ENCODE measurements around the gene FAIM2.

The FAIM2 gene

DNA sequence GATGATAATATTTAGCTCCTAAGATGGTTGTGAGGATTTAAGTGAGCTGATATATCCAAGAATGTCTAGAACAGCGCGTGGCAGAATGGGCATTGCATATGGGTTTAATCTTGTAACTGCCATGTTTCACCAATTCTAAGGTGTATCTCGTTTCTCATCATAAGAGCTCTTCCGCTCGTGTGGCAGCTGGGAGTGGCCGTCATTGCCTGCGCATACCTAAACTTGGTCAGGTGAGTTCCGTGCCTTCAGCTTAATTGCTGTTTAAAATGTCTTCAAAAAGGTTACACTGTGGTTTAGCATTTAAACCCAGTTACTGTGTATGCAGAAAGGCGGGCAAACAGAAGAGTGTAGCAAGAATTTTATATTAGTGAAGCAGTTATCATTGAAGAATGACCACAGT, 42.4 kb upstream of the FAIM2 start:
- no peak overlapping the region for H3K27ac ChIP-seq (ENCODE audit: low read length)
- peak overlapping the region; percentile 57 for H2AFZ ChIP-seq (ENCODE audit: low read depth, low read length)
- H3K9ac ChIP-seq (ENCODE audit: low read depth, low read length): no peak overlapping the region; the same call in 1 of the 2 replicates
- DNase-seq (no peak), ATAC-seq (ENCODE audit: insufficient read depth, low read depth) (no peak)
- TF ChIP-seq, protein P1, sequence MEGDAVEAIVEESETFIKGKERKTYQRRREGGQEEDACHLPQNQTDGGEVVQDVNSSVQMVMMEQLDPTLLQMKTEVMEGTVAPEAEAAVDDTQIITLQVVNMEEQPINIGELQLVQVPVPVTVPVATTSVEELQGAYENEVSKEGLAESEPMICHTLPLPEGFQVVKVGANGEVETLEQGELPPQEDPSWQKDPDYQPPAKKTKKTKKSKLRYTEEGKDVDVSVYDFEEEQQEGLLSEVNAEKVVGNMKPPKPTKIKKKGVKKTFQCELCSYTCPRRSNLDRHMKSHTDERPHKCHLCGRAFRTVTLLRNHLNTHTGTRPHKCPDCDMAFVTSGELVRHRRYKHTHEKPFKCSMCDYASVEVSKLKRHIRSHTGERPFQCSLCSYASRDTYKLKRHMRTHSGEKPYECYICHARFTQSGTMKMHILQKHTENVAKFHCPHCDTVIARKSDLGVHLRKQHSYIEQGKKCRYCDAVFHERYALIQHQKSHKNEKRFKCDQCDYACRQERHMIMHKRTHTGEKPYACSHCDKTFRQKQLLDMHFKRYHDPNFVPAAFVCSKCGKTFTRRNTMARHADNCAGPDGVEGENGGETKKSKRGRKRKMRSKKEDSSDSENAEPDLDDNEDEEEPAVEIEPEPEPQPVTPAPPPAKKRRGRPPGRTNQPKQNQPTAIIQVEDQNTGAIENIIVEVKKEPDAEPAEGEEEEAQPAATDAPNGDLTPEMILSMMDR (IDR thresholded peaks at IDR 0.05; ENCODE audit: borderline replicate concordance, extremely low read depth, low read length, poor library complexity, severe bottlenecking): no peak
- TF ChIP-seq EZH2 (IDR thresholded peaks at IDR 0.05; ENCODE audit: borderline replicate concordance, low read depth, low read length, severe bottlenecking): no peak
- H3K9me3 ChIP-seq (ENCODE audit: insufficient read depth, low read length, severe bottlenecking): no peaks in the 10 kb centered on the region
- no peaks in the 10 kb centered on the region for H3K36me3 ChIP-seq (ENCODE audit: insufficient read depth, low read length)
- no peak overlapping the region; the same call in 1 of the 2 replicates for H3K4me2 ChIP-seq (ENCODE audit: insufficient read depth, low read length)
- no peaks in the 10 kb centered on the region for H3K79me2 ChIP-seq (ENCODE audit: insufficient read depth, low read length)
- no peak overlapping the region for H3K4me3 ChIP-seq (ENCODE audit: low read depth in 1 of 2, low read length in 2 of 2)
- peaks cover 9% of the 10 kb centered on the region for H3K4me1 ChIP-seq (ENCODE audit: insufficient read depth, low read length)
- no peaks in the 10 kb centered on the region for H4K20me1 ChIP-seq (ENCODE audit: insufficient read depth, low read length)
- peaks cover 3% of the 10 kb centered on the region for H3K27me3 ChIP-seq (ENCODE audit: insufficient read depth, low read length, poor library complexity)

DNA sequence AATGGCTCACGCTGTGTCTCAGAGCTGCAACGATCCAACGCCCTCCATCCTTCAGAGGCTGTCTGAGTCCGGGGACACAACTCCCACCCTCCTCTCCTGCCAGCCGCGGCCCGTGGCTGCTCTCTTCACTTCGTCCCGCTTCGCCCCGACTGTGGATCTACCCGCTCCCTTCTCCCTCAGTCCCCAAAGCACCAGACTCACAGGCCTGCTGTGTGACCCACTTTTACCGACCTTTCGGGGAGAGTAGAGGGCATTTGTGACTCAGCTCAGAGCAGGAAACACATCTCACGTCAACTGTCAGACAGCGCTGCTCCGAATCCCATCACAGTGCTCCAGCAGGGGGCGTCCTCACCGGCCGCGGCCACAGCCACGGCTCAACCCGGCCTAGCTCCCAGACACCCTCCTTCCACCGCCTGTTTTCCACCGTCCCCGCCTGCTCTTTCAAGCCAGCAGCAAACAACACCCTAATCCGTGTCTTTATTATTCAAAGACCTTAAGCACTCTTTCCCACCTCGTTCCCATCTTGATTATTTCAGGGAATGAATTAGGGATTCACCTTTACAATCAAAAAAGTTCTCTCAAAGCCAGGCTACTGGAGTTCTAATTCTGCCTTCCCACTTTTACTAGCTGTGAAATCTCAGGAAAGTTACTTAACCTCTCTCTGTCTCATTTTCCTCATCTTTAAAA, 41.8 kb upstream of the FAIM2 start:
- Histone ChIP-seq H3K27me3 (ENCODE audit: insufficient read depth, low read length, poor library complexity) (peaks cover 3% of the 10 kb centered on the region), H3K79me2 (ENCODE audit: insufficient read depth, low read length) (no peaks in the 10 kb centered on the region), H2AFZ (ENCODE audit: low read depth, low read length) (peak overlapping the region; percentile 57), H4K20me1 (ENCODE audit: insufficient read depth, low read length) (no peaks in the 10 kb centered on the region), H3K9me3 (ENCODE audit: insufficient read depth, low read length, severe bottlenecking) (no peaks in the 10 kb centered on the region), H3K4me3 (ENCODE audit: low read depth in 1 of 2, low read length in 2 of 2) (peak overlapping the region in 1 of 2 experiments; percentile 45; a peak in 2 of 4 replicates), H3K36me3 (ENCODE audit: insufficient read depth, low read length) (no peaks in the 10 kb centered on the region), H3K27ac (ENCODE audit: low read length) (peak overlapping the region; percentile 42; the same call in 1 of the 2 replicates), H3K4me2 (ENCODE audit: insufficient read depth, low read length) (peak overlapping the region; percentile 60), H3K4me1 (ENCODE audit: insufficient read depth, low read length) (peaks cover 9% of the 10 kb centered on the region), H3K9ac (ENCODE audit: low read depth, low read length) (peak overlapping the region; percentile 15; the same call in 1 of the 2 replicates)
- TF ChIP-seq EZH2 (IDR thresholded peaks at IDR 0.05; ENCODE audit: borderline replicate concordance, low read depth, low read length, severe bottlenecking): no peak
- TF ChIP-seq, protein P1 (IDR thresholded peaks at IDR 0.05; ENCODE audit: borderline replicate concordance, extremely low read depth, low read length, poor library complexity, severe bottlenecking): peak; percentile 93
- ATAC-seq (ENCODE audit: insufficient read depth, low read depth) (peak; percentile 99), DNase-seq (peak; percentile 83)

DNA sequence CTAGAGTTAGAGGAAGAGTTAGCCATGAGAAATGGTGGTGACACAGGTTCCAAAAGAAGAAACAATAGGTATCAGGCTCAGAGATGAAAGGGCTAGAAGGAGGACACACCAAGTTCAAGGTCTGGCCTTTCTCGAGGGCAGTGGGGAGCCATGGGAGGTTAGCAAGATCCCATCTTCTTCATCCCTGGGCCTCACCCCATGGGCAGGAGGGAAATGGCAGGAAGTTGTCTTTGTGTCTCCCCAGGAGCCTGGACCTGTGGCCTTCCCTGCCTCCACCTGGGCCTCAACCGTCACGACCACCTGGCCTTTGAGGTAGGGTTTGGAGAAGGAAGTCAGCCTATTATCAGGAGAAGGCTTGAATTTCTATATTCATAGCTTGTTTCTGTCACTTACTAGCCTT, 41.0 kb upstream of the FAIM2 start:
- no peak for DNase-seq
- Histone ChIP-seq H3K79me2 (ENCODE audit: insufficient read depth, low read length) (no peaks in the 10 kb centered on the region), H3K36me3 (ENCODE audit: insufficient read depth, low read length) (no peaks in the 10 kb centered on the region), H3K4me2 (ENCODE audit: insufficient read depth, low read length) (peak overlapping the region; percentile 60; the same call in 1 of the 2 replicates), H3K27ac (ENCODE audit: low read length) (no peak overlapping the region), H3K27me3 (ENCODE audit: insufficient read depth, low read length, poor library complexity) (peaks cover 3% of the 10 kb centered on the region), H3K4me1 (ENCODE audit: insufficient read depth, low read length) (peaks cover 9% of the 10 kb centered on the region), H4K20me1 (ENCODE audit: insufficient read depth, low read length) (no peaks in the 10 kb centered on the region), H3K9me3 (ENCODE audit: insufficient read depth, low read length, severe bottlenecking) (no peaks in the 10 kb centered on the region), H2AFZ (ENCODE audit: low read depth, low read length) (0 out of 2 replicates have a peak overlapping the region, but pooled peaks have one; percentile 41), H3K9ac (ENCODE audit: low read depth, low read length) (no peak overlapping the region; the same call in 1 of the 2 replicates), H3K4me3 (ENCODE audit: low read depth in 1 of 2, low read length in 2 of 2) (no peak overlapping the region)
- TF ChIP-seq, protein P1 (IDR thresholded peaks at IDR 0.05; ENCODE audit: borderline replicate concordance, extremely low read depth, low read length, poor library complexity, severe bottlenecking): no peak
- no peak for TF ChIP-seq EZH2 (IDR thresholded peaks at IDR 0.05; ENCODE audit: borderline replicate concordance, low read depth, low read length, severe bottlenecking)
- ATAC-seq (ENCODE audit: insufficient read depth, low read depth): no peak
